Measurements from ENCODE around the gene FAM234B.

- TF ChIP-seq CTCF (IDR thresholded peaks at IDR 0.05) (no peak), POLR2A (IDR thresholded peaks at IDR 0.05) (no peak)
Measured at GRCh38 chr12:13128291-13128965, 84.2 kb downstream of the FAM234B start.
